Neural crest cell (in vitro differentiated cells): ENCODE results near the gene CWC27. TPM values are rescaled to one million over a fixed set of nuclear protein-coding genes. Genes with fewer than 3 reads are reported as not detected.

Experiments used
- DNase-seq: peaks from one replicate; pipeline ENCODE4 v3.0.0; 2021; ENCODE audit warnings: low read depth, mixed read lengths, low spot score
- H3K27ac Mint-ChIP-seq: one replicate; pipeline ENCODE4 v1.8.0; 2021; ENCODE audit warnings: mild to moderate bottlenecking, mixed read lengths; ENCODE audit not compliant: unreplicated experiment
- H3K27me3 Mint-ChIP-seq: 2 replicates; pipeline ENCODE4 v1.8.0; 2021; ENCODE audit warnings: low read depth, mild to moderate bottlenecking, mixed read lengths
- H3K36me3 Mint-ChIP-seq: 2 replicates; pipeline ENCODE4 v1.8.0; 2021; ENCODE audit warnings: low read depth, mild to moderate bottlenecking, mixed read lengths
- H3K4me1 Mint-ChIP-seq: 2 replicates; pipeline ENCODE4 v1.8.0; 2021; ENCODE audit warnings: mixed read lengths
- H3K4me3 Mint-ChIP-seq: one replicate; pipeline ENCODE4 v1.8.0; 2021; ENCODE audit warnings: mild to moderate bottlenecking, mixed read lengths
- H3K9me3 Mint-ChIP-seq: 2 replicates; pipeline ENCODE4 v1.8.0; 2021; ENCODE audit warnings: mixed read lengths
- total RNA-seq: library from RNA; stranded (reverse); gene quantifications from 2 replicates; pipeline ENCODE4 v1.2.1, GENCODE V29; 2021
- TF ChIP-seq, protein P1 (sequence below): fragments of 200-600 bp; sonication (generic); conservative IDR thresholded peaks from 2 replicates; pipeline ENCODE4 v1.5.0; 2021; ENCODE audit warnings: antibody characterized with exemption, mild to moderate bottlenecking

Gene CWC27
- total RNA-seq, 1 donor from 2014 or later: 29.4 TPM

GRCh38 chr5:65013166-65013565 lies 244.4 kb downstream of the CWC27 start:
- no peak for DNase-seq
- no peaks in the 10 kb centered on the region for H3K36me3 Mint-ChIP-seq
- no peak overlapping the region for H3K4me3 Mint-ChIP-seq
- H3K9me3 Mint-ChIP-seq: no peaks in the 10 kb centered on the region
- no peaks in the 10 kb centered on the region for H3K27me3 Mint-ChIP-seq
- TF ChIP-seq, protein P1, sequence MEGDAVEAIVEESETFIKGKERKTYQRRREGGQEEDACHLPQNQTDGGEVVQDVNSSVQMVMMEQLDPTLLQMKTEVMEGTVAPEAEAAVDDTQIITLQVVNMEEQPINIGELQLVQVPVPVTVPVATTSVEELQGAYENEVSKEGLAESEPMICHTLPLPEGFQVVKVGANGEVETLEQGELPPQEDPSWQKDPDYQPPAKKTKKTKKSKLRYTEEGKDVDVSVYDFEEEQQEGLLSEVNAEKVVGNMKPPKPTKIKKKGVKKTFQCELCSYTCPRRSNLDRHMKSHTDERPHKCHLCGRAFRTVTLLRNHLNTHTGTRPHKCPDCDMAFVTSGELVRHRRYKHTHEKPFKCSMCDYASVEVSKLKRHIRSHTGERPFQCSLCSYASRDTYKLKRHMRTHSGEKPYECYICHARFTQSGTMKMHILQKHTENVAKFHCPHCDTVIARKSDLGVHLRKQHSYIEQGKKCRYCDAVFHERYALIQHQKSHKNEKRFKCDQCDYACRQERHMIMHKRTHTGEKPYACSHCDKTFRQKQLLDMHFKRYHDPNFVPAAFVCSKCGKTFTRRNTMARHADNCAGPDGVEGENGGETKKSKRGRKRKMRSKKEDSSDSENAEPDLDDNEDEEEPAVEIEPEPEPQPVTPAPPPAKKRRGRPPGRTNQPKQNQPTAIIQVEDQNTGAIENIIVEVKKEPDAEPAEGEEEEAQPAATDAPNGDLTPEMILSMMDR: no peak
- peaks cover 30% of the 10 kb centered on the region for H3K4me1 Mint-ChIP-seq
- no peak overlapping the region for H3K27ac Mint-ChIP-seq

DNA sequence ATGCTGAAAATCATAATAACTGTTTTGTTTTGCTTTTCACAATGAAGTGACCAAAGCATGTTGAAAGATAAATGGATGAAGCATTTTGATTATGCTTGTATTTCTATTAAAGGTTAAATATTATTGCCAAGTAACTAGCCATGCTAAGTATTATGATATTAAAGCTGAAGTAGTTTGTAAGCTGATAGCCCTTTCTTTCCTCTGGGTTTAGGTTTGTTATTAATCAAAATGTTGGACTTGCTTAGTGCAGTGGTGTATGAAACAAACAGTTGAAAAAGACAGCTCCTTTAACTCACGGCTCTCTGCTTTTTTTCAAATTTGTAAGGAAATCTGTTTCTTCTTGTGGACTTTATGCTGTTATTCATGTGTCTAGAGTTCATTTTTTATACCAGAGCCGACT lies 246.0 kb downstream of the CWC27 start:
- Mint-ChIP-seq H3K27ac (no peak overlapping the region), H3K4me1 (peaks cover 31% of the 10 kb centered on the region), H3K4me3 (no peak overlapping the region), H3K9me3 (no peaks in the 10 kb centered on the region), H3K27me3 (no peaks in the 10 kb centered on the region), H3K36me3 (no peaks in the 10 kb centered on the region)
- no peak for DNase-seq
- TF ChIP-seq, protein P1: no peak

- H3K9me3 Mint-ChIP-seq: no peaks in the 10 kb centered on the region
- no peak overlapping the region for H3K4me3 Mint-ChIP-seq
- TF ChIP-seq, protein P1: no peak
- H3K4me1 Mint-ChIP-seq: peaks cover 31% of the 10 kb centered on the region
- no peaks in the 10 kb centered on the region for H3K27me3 Mint-ChIP-seq
- DNase-seq: no peak
- H3K27ac Mint-ChIP-seq: peak overlapping the region; percentile 8
- no peaks in the 10 kb centered on the region for H3K36me3 Mint-ChIP-seq
These were observed 247.0 kb downstream of the CWC27 start for GRCh38 chr5:65015767-65016166.

GRCh38 chr5:65017636-65018035 lies 248.9 kb downstream of the CWC27 start:
- DNase-seq: no peak
- peaks cover 25% of the 10 kb centered on the region for H3K4me1 Mint-ChIP-seq
- H3K27me3 Mint-ChIP-seq: no peaks in the 10 kb centered on the region
- TF ChIP-seq, protein P1: no peak
- no peaks in the 10 kb centered on the region for H3K9me3 Mint-ChIP-seq
- H3K27ac Mint-ChIP-seq: no peak overlapping the region
- H3K36me3 Mint-ChIP-seq: no peaks in the 10 kb centered on the region
- H3K4me3 Mint-ChIP-seq: no peak overlapping the region

GRCh38 chr5:65018763-65019162 lies 250.0 kb downstream of the CWC27 start:
- Mint-ChIP-seq H3K4me3 (no peak overlapping the region), H3K36me3 (no peaks in the 10 kb centered on the region), H3K27me3 (no peaks in the 10 kb centered on the region), H3K9me3 (no peaks in the 10 kb centered on the region), H3K4me1 (peaks cover 18% of the 10 kb centered on the region), H3K27ac (no peak overlapping the region)
- DNase-seq: no peak
- TF ChIP-seq, protein P1: no peak

GRCh38 chr5:65020492-65020891 lies 251.8 kb downstream of the CWC27 start:
- Mint-ChIP-seq H3K36me3 (no peaks in the 10 kb centered on the region), H3K4me1 (peaks cover 11% of the 10 kb centered on the region), H3K27ac (no peak overlapping the region), H3K9me3 (no peaks in the 10 kb centered on the region), H3K4me3 (no peak overlapping the region), H3K27me3 (no peaks in the 10 kb centered on the region)
- TF ChIP-seq, protein P1: no peak
- DNase-seq: no peak
